ENCODE measurements around the gene TMEM202.
A peak's percentile ranks its signal among the peaks of the same experiment; 100 is the strongest.
"Not testable (repeated sequence)": the region's sequence is repeated elsewhere in the genome, so short reads cannot be mapped to it uniquely, and the experiment has no call there.

TMEM202 gene

DNA sequence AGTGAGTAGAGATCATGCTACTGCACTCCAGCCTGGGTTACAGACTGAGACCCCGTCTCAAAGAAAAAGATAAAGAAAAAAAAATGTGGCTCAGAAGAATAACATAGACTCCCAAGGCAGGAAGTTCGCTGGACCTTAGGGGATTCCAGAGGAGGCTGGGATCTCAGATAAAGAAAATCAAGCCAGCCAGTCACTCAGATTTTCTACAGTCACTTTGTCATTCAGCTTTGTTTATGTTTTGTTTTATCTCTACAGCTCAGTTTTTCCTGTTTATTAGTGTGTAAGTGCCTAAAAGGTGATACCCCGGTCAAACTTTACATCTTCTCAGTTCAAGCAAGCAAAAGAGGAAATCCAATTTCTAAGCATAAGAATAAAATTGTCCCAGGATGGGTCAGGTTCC lies 6.3 kb downstream of the TMEM202 start:
- no peak for DNase-seq (ENCODE audit: low read depth)

GRCh38 chr15:72404841-72405240 lies 6.7 kb downstream of the TMEM202 start:
- no peak for DNase-seq (ENCODE audit: low read depth)

- no peak for DNase-seq (ENCODE audit: low read depth)
These were observed 8.8 kb downstream of the TMEM202 start for GRCh38 chr15:72406936-72407335.

- DNase-seq (ENCODE audit: low read depth): no peak
These were observed 13.0 kb downstream of the TMEM202 start for GRCh38 chr15:72411111-72411510.

- DNase-seq (ENCODE audit: low read depth): no peak
These were observed 13.4 kb downstream of the TMEM202 start for GRCh38 chr15:72411544-72411943.

DNA sequence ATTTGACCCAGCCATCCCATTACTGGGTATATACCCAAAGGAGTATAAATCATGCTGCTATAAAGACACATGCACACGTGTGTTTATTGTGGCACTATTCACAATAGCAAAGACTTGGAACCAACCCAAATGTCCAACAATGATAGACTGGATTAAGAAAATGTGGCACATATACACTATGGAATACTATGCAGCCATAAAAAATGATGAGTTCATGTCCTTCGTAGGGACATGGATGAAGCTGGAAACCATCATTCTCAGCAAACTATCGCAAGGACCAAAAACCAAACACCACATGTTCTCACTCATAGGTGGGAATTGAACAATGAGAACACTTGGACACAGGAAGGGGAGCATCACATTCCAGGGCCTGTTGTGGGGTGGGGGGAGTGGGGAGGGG lies 15.2 kb downstream of the TMEM202 start:
- DNase-seq (ENCODE audit: low read depth): not testable (repeated sequence)

- no peak for DNase-seq (ENCODE audit: low read depth)
These were observed 17.2 kb downstream of the TMEM202 start for GRCh38 chr15:72415304-72415703.

DNA sequence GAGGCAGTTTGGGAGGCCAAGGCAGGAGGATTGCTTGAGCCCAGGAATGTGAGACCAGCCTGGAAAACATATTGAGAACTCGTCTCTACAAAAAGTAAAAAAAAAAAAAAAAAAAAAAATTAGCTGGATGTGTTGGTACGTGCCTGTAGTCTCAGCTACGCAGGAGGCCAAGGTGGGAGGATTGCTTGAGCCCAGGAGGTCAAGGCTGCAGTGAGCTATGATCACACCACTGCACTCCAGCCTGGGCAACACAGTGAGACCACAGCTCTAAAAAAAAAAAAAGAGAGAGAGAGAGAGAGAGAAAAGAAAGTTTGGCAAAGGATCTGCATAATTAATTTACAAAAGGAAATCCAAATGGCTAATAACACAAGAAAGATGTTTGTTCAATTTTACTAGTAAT lies 21.7 kb downstream of the TMEM202 start:
- not testable (repeated sequence) for DNase-seq (ENCODE audit: low read depth)

GRCh38 chr15:72420576-72420975 lies 22.5 kb downstream of the TMEM202 start:
- no peak for DNase-seq (ENCODE audit: low read depth)

DNA sequence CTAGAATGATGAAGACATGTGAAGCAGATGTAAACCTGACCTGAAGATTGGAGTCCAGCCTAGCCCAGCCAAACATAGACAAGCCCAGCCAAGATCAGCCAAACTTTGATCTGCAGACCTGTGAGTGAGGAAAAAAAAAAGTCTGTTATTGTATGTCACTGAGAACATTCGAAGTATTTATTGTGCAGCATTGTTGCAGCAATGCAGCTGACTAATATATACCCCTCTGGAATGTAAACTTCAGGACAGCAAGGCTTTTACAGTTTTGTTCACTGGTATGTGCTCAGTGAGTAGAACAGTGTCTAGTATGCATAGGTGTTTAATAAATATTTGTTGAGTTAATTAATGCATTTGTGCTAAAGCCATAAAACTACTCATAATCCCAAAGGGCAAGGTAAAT lies 23.4 kb downstream of the TMEM202 start:
- DNase-seq (ENCODE audit: low read depth): peak; percentile 7

DNA sequence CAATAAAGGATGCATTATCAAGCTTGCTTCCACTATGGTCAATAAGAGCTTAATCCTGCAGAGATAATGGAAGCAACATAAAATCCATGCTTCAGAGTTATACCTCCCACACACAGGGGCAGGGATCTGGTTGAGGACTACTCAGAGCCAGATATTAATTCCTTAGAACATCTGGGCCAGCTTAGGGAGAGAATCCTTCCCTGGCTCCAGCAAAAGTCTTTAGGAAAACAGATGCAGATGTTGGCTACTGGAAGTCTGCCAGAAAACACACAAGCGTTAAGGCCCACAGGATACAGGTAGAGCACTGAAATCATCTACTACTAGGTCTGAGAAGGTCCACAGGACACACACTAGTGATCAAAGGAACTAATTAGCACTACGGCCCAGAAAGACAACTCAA lies 25.2 kb downstream of the TMEM202 start:
- no peak for DNase-seq (ENCODE audit: low read depth)

GRCh38 chr15:72426753-72427152 lies 28.6 kb downstream of the TMEM202 start:
- DNase-seq (ENCODE audit: low read depth): no peak

GRCh38 chr15:72437650-72438316 lies 39.7 kb downstream of the TMEM202 start:
- DNase-seq (ENCODE audit: low read depth): no peak

- not testable (repeated sequence) for DNase-seq (ENCODE audit: low read depth)
These were observed 44.7 kb downstream of the TMEM202 start for GRCh38 chr15:72442848-72443247.

- no peak for DNase-seq (ENCODE audit: low read depth)
These were observed 47.3 kb downstream of the TMEM202 start for GRCh38 chr15:72445426-72445825.

GRCh38 chr15:72450805-72451204 lies 52.7 kb downstream of the TMEM202 start:
- DNase-seq (ENCODE audit: low read depth): no peak

GRCh38 chr15:72451224-72451623 lies 53.1 kb downstream of the TMEM202 start:
- no peak for DNase-seq (ENCODE audit: low read depth)

GRCh38 chr15:72456684-72457083 lies 58.6 kb downstream of the TMEM202 start:
- no peak for DNase-seq (ENCODE audit: low read depth)

Data from ELR (cell line).